AG20443 (cell line): ENCODE results near the gene PGC.

Experiments used
- DNase-seq: peaks from one replicate; pipeline ENCODE4 v3.0.0; 2012; ENCODE audit warnings: low spot score, mixed read lengths

The PGC gene

DNA sequence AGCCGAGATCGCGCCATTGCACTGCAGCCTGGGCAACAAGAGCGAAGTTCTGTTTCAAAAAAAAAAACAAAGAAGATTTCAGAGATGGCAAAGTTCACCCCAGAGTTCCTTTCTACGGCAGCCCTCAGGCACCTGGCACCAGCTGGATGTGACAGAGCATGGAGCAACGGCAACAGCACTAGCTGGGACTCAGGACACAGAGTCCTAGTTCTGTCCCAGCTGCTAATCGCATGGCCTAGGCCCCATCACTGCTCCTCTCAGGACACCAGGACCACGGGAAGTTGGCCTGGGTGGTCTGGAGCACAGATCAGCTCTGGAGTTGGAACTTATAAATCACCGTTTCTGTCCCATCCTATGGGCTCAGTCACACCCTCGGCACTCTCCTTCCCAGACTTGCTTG lies 1.1 kb downstream of the PGC start:
- DNase-seq: no peak

DNA sequence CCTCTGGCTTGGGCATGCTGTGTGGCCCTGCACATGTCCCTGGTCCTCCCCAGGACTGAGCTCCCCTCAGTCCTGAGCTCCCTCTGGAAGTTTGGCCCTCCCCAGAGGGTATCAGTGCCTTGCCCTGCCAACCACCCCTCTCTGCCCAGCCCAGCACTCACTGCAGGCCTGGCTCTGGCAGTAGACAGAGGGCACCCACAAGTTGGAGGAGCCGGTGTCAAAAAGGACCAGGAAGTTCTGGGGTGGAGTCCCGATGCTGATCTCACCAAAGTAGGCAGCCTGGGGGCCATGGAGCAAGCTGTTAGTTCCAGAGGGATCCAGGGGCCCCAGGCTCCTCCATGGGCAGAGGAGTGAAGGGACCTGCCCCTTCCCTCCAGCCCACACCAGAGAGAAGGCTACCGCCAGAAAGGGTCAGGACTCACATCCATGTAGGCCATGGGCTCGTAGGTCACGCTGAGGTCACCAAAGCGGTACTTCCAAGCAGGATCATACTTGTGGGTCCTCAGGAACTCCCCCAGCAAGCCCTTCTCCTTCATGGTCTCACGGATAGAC lies 2.9 kb downstream of the PGC start:
- DNase-seq: no peak

DNA sequence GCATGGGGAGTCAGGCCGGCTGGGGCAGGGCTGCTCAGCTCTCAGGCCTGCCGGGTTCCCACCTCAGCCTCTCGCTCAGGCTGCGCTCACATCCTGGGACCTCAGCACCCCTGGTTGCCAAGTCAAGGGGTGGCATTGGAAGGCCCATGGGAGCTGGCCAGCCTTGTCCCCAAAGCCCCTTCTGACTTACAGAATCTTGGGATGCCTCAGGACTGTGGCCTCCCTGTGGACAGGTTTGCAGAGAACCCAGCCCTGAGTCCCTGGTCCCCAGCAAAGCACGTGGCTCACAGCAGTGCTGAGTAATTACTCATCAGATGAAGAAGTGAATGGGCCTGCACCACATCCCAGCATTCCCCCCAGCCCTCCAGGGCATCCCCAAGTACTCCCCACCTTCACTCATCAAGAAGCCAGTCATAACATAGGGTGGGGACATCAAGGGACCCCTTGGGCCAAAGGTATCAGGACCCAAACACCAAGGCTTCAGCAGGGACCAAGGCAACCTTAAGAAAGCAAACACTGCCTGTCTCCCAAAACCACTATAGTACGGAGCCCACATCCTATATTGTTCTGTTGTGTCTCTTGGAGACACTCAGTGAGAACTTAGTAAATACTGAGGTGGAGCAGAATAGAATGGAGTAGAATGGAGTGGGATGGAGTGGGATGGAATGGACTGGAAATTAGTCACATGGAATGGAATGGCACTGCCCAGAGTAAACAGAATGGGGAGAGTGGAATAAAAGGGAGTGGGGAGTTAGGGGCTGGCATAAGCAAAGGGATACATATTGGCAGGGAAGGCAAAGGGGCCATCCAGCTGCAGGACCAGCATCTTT lies 3.6 kb downstream of the PGC start:
- no peak for DNase-seq

DNA sequence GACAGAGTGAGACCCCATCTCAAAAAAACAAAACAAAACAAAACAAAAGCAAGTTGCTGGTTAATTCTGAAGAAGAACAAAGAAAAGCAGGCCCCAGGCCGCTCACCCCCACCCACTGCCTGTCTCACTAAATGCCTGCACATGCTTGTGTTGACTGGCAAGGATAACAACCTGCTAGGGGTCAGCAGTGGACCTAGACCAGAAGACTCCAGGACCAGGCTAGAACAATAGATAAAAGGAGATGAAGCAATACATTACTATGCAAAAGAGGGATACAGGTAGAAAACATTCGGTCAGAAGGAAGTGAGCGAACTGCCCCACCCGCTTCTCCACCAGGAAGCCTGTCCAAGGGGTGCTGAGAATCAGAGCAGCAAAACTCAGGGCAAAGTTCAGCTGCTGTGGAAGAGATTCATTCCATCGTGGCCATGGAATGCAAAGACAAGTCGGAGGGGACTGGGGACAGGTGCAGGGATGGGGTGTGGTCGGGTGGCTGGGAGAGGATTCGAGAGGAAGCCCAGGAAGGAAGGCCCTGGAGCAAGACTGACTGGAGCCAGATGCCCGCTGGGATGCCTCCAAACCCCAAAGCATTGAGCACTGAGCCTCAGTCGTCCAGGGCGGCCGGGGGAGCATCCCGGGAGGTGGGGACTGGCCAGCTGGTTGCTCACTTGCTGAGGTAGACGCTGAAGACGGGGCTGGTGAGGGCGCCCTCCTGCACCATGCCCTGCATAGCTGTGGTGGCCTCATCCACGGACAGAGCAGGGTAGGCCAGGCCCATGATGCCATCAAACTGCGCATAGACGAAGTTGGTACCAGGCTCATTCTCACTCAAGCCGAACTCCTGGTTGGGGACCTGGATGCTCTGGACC lies 5.3 kb downstream of the PGC start:
- no peak for DNase-seq

DNA sequence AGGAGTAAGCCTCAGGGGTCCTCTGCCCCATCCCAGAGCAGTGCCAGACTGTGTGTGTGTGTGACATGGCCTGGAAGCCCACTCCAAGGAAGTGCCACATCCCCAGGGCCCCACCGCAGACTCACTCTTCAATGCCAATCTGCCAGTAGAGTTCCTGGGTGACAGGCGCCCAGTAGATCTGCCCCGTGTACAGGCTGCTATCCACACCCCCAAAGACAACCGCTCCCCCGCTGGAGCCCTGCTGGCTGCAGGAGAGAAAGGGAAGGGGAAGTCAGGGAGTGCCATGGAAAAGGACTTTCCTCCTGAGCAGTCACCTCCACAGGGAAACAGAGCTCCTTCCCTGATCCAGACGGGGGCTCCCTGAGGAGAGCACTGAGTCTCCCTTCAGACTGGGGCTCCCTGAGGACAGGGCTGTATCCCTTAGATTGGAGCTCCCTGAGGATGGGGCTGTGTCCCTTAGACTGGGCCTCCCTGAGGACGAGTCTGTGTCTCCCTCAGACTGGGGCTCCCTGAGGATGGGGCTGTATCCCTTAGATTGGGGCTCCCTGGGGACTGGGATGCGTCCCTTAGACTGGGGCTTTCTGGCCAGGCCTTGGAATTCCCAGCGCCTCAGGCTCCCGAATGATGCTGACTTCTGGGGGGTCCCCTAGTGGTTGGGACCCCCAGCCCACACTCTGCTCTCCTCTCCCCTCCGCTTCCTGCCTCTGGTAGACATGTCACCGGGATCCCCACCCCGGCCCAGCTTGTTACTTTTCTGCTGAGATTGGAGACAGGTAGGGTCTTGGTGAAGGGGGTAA lies 6.6 kb downstream of the PGC start:
- DNase-seq: no peak

DNA sequence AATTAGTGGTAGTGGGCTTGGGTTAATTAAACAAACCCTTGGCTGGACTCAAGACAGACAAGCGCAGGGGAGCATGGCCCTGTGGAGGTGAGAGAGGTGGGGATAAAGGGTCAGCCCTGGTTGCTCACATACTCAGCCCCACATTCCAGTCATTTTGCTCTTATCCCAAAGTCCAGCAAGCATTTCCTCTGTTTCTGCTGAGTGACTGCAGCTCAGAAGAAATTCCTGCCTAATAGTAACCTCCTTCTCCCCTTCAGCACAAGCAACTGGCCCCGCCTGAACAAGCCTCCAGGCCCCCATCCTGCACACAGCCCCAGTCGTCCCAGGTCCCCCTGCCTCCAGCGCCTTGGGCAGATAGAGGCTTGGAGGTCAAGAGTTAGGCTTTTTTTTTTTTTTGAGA lies 8.2 kb downstream of the PGC start:
- DNase-seq: no peak

DNA sequence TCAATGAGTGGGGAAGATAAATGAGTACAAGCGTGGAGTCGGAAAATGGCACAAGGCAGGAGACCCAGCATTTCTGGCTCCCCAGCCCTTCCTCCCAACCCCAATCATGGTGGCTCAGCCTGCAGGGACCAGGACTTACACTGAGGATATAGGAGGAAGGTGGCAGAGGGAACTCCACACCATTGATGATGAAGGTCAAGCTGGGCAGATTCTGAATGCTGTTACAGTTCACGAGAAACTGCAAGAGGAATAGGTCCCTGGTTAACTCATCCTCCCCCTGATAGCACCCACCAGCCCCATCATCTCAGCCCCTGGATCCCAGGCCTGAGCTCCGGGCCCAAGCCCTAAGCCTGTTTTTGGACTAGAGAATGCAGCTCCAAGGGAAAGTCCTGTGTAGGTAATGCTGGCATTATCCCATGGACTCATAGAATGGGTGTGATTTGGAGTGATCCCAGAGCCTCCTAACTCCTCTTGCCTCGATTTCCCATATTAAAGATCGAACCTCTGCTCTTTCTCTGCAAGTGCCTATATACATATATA lies 9.5 kb downstream of the PGC start:
- no peak for DNase-seq

DNA sequence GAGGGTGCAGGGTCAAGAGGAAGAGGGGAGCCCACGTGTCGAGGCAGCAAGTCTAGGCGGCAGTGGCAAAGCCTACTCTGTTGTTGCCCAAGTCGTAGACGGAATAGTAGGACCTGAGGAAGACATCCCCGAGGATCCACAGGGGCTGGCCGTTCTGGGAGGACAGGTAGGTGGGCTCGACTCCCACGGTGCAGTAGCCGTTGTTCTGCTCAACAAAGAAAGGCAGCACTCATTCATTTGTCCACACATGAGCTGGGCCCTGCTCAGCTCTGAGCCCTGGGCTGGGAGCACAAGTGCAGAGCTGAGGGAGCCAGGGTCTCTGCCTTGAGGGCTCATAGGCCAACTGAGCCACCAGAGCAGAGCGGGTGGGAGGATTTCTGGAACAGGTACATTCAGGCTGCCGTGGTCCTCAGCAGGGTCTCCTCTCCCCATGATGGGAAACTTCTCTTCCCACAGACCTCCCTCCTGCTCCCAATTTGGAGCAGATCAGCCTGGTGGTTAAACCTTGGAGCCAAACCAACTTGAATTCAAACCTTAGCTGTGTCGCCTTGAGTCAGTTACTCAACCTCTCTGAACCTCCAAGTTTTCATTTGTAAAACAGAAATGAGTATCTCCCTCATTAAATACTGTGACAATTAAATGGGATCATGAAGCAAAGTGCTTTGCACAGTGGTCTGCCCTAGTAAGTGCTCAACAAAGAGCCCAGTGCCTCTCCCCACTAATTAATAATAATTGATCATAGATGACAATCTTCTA lies 10.2 kb downstream of the PGC start:
- DNase-seq: no peak

DNA sequence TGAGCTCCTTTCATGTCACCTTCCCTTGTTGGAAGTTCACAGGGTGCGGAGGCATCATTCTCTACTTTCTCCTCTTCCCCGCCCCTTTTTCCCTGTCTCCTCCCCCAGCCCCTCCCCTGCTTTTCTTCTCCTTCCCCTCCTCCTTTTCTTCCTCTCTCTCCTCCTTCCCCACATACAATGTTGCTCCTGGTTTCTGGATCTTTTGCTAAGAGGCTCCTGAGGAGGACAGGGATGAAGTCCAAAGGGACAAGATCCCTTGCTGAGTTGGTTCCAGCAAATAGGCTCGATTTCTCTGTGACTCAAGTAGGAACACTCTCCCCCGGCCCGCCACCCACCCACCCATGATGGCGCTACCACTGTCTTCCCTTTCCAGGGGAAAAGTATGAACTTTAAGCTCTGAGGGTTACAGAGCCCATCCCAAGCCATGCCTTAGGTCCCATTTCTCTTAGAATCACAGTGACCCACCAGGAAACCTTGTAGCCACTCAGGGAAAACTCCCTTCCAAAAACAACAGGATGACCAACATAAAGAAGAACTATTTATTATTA lies 10.9 kb downstream of the PGC start:
- DNase-seq: no peak

DNA sequence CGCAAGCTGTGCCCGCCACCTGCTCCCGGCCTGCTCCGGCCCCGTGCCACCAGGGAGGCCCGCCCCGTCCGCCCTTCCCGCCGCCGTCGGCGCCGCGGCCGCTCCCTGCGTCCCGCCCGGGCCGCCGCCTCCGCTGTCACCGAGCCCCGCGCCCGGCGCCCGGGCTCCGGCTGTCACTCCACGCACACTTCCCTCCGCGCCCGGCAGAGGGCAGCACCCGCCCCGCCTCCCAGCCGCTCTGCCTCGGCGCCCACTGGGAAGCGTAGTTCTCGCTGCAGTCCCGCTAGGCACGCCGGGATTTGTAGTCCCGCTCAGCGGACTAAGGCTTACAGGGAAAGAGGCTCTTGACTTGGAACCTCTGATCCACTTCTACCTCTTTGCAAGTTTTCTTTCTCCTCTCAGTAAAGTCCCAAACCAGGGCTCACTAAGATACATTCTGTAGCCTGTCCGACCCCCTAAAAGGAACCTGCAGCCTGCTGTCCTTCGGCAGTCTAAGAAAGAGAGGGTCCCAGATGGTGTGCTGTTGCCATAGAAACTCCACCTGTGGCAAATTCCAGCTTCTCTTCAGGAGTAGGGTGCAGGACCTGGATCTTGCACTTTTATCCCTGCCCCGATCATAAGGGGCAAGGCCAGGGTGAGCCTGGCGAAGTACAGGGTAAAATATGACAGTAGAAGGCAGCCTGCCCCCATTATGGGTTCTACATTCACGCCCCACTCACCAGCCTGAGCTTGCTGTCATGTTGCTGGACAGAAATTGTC lies 11.6 kb downstream of the PGC start, which contains the start of gene TFEB:
Gene TFEB (minus strand): TSS at position 182 of the 759 bp plus-strand sequence. CDS start 44,395 bp downstream, outside the sequence.
- DNase-seq: peak; percentile 98

DNA sequence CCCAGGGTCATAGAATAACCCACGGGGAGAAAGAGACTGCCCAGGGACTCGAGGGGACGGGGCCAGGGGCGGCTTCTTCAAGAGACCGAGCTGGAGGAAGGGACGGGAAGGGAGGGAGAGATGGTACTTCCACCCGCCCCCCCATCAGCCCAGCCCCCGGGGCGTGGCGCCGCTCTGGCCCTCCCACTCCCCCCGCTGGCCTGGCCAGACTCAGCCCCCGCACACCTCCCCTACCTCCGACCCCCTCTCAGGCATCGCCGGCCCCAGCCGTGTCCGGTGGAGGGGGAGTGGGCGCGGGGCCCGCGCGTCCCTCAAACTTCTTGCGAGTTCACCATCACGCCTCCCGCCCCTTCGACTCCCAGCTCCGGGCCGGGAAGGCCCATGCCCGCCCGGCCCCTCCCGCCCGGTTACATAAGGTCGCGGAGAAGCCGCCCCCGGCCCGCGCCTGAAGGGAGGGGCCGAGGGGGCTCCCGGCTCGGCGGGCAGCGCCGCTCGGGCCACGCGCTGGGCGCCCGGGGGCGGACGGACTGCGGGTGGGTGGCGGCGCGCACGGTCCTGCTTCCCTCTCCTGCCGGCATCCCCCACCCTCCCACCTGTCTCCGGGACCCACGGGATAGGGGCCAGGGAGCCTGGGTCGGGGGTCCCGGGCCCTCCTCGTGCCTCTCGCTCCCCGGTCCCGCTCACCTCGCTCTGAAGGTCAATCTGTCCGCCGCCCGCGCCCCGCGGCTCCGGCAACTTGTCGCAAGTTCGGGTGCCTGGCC lies 12.4 kb downstream of the PGC start:
- DNase-seq: peak; percentile 90

DNA sequence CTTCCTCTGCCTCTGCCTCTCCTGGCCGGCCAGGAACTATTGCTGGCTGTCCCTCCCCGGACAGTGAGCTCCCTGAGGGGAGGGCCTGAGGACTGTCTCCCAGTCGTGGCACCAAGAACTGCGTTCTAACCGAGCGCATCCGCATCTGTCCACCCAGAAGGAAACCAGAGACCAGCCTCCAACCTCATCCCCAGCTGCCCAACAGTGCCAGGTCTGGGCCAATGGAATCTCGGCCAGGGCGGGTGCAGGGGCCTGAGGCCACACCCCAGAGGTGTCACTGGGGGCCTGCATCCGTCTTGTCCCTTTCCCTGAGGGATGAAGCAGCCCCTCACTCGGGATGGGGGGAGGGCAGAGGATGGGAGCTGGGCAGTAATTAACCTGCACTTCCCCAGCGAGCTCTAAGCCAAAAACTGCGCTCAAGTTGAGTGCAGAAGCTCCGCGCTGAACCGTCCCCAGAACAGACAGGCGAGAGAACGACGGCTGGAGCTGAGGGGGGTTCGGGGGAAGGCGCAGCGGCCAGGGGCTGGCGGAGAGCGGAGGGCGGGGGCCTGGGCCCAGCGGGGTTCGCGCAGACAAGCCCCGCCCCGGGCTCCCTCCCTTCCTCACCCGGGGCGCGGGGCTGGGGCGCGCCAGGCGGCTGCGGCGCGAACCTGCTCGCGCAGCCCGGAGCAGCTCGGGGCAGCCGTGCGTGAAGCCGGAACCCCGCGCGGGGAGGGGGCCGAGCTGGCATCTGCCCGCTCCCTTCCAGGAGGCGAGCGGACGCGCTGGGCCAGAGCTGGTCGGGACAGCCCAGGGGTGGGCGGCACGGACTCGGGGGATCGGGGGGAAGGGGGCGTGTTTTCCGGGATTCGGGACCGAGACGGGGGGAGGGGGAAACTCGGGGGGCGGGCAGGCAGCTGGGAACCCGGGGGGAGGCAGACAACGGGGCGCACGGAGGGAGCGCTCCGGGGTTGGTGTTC lies 13.2 kb downstream of the PGC start:
- peak; percentile 92 for DNase-seq

DNA sequence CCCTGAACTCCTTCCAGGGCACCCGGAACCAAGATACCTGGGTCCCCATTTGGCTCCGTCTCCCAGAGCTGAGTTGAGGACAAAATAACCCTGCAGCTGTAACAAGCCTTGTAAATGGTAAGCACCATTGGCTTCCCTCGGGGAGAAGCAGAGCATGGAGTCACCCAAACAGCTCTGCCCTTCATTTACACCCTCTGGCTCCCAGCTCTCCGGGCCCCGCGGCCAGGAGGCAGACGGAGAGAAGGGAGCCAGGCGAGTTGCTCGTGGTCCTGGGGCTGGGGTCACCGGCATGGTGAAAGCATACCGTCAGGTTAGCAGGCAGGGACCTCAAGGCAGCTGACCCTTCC lies 13.9 kb downstream of the PGC start:
- no peak for DNase-seq

DNA sequence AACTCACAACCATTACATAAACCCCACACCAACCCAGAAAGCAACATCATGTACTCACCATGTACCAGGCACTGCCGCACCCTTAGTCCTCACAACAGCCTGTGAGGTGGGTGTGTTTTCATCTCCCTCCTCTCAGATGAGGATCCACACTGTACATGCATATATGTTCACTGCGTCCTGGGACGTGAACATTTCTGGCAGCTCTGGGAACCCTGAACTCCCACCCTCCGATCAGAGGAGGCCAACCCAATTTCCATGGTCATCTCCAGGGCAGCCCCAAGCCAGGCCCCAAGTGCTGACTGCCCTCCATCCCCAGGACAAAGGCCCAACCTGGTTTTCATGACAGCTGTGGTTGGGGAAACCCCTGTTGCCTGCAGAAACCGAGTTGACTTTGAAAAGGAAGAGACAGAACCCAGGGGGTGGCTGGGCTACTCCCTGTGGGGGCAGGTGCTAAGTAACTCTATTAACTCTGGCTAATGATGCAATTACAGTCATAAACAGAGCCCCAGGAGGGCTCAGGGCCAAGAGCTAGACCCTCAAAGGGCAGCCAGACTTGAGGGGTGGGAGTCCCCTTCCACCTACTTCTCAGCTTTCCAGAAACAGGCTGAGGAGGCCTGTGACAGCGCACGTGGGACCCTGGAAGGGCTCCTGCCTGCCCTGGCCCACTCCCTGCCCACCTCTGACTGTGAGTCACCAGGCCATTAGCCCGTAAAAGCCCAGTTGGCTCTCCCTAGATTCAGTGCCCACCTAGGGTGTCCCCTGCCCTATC lies 14.4 kb downstream of the PGC start:
- DNase-seq: no peak

DNA sequence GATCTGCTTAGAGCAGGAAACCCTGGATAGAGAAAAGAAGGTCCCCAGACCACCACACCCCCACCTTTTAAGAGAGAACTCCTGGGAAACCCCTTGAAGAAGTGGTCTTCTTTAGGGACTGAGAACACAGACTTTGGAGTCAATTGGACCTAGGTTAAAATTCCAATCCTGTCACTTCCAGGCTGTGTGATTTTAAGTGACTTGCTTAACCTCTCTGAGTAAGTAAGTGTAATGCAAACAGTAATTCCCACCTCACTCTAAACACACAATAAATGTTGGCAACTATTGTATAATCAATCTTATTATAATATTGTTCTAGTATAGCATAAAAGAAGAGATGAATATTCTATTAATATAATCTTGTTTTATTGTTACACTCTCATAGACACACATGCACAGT lies 15.0 kb downstream of the PGC start:
- DNase-seq: no peak

DNA sequence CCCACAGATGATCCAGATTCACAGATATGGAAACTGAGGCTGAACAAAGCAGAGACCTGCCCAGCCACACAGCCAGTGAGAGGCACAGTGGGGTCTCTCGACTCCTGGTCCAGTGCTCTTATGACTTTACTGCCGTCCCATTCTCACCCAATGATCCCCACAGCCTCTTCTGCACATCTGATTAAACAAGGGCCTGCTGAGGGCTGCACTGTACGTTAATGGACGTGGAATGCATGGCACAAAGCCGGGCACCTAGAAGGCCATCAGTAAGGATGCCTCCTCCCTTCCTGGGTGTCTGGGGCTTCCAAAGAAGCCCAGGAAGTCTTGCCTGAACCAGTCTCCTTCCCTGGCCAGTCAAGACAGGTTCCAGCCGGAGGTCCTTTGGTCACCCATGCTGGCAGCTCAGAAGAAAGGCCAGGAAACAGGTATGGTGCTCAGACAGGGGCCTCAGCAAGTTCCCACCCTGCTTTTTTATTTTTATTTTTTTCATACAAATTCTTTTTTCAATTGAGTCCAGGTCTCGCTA lies 15.6 kb downstream of the PGC start:
- DNase-seq: no peak
